HFFc6 (cell line): ENCODE results near the gene MRM2. TPM values are rescaled to one million over a fixed set of nuclear protein-coding genes. Genes with fewer than 3 reads are reported as not detected.

Experiments used
- DNase-seq: peaks from one replicate; pipeline ENCODE4 v3.0.0-alpha.2; 2018
- H3K27ac Mint-ChIP-seq: 2 replicates; pipeline ENCODE4 v1.8.0; 2020; ENCODE audit warnings: mild to moderate bottlenecking, mixed read lengths
- H3K27me3 Mint-ChIP-seq: 2 replicates; pipeline ENCODE4 v1.8.0; 2021; ENCODE audit warnings: mild to moderate bottlenecking, moderate library complexity, mixed read lengths; ENCODE audit not compliant: insufficient read depth
- H3K36me3 Mint-ChIP-seq: 2 replicates; pipeline ENCODE4 v1.8.0; 2021; ENCODE audit warnings: low read depth, mixed read lengths
- H3K4me1 Mint-ChIP-seq: 2 replicates; pipeline ENCODE4 v1.8.0; 2020; ENCODE audit warnings: low read depth, mixed read lengths
- H3K4me3 Mint-ChIP-seq: 2 replicates; pipeline ENCODE4 v1.8.0; 2020; ENCODE audit warnings: mild to moderate bottlenecking, moderate library complexity, mixed read lengths
- H3K9me3 Mint-ChIP-seq: 2 replicates; pipeline ENCODE4 v1.8.0; 2020; ENCODE audit warnings: mild to moderate bottlenecking, mixed read lengths
- CTCF ChIP-seq: fragments of 200-600 bp; sonication (generic); IDR thresholded peaks from 2 replicates; pipeline ENCODE4 v1.5.0; 2021; ENCODE audit warnings: antibody characterized with exemption, mild to moderate bottlenecking
- total RNA-seq, 6 experiments: library from RNA; stranded (reverse); fragmentation: NEBNext Ultra II Directional; extraction: Animal tissue kit (Norgen Biotek cat#: 25700); gene quantifications; 2 replicates in 1 of 6; 3 replicates in 5 of 6; pipeline ENCODE4 v1.2.3, GENCODE V29; 2021

The MRM2 gene
- total RNA-seq, 6 experiments from 2014 or later = 25.9 to 30.5 (median 27.5) TPM

GRCh38 chr7:2200584-2200980 is 41.4 kb downstream of the MRM2 start:
- Mint-ChIP-seq H3K36me3 (peaks cover 9% of the 10 kb centered on the region; the same call in 1 of the 2 replicates), H3K9me3 (no peaks in the 10 kb centered on the region), H3K4me1 (peaks cover 19% of the 10 kb centered on the region), H3K27ac (no peak overlapping the region), H3K27me3 (no peaks in the 10 kb centered on the region; the same call in 1 of the 2 replicates), H3K4me3 (no peak overlapping the region)
- TF ChIP-seq CTCF = no peak
- DNase-seq = no peak

GRCh38 chr7:2199956-2200583 is 41.9 kb downstream of the MRM2 start:
- Mint-ChIP-seq H3K9me3 (no peaks in the 10 kb centered on the region), H3K27me3 (no peaks in the 10 kb centered on the region; the same call in 1 of the 2 replicates), H3K4me3 (no peak overlapping the region), H3K36me3 (peaks cover 9% of the 10 kb centered on the region; the same call in 1 of the 2 replicates), H3K27ac (no peak overlapping the region), H3K4me1 (peaks cover 14% of the 10 kb centered on the region)
- no peak for TF ChIP-seq CTCF
- no peak for DNase-seq

- H3K4me1 Mint-ChIP-seq = peaks cover 8% of the 10 kb centered on the region; the same call in 1 of the 2 replicates
Observed at GRCh38 chr7:2199528-2199927, 42.5 kb downstream of the MRM2 start.

GRCh38 chr7:2198760-2199159 is 43.2 kb downstream of the MRM2 start:
- Mint-ChIP-seq H3K4me1 (peaks cover under 1% of the 10 kb centered on the region; the same call in 1 of the 2 replicates), H3K36me3 (peaks cover 9% of the 10 kb centered on the region; the same call in 1 of the 2 replicates), H3K4me3 (no peak overlapping the region), H3K27ac (no peak overlapping the region), H3K9me3 (no peaks in the 10 kb centered on the region), H3K27me3 (no peaks in the 10 kb centered on the region; the same call in 1 of the 2 replicates)
- DNase-seq = no peak
- no peak for TF ChIP-seq CTCF

More at GRCh38 chr7:2199528-2199927, 42.5 kb downstream of the MRM2 start:
- DNase-seq = no peak
- H3K36me3 Mint-ChIP-seq = peaks cover 9% of the 10 kb centered on the region; the same call in 1 of the 2 replicates
- no peak overlapping the region for H3K27ac Mint-ChIP-seq
- H3K27me3 Mint-ChIP-seq = no peaks in the 10 kb centered on the region; the same call in 1 of the 2 replicates
- H3K9me3 Mint-ChIP-seq = no peaks in the 10 kb centered on the region
- no peak overlapping the region for H3K4me3 Mint-ChIP-seq
- no peak for TF ChIP-seq CTCF

GRCh38 chr7:2198206-2198605 is 43.8 kb downstream of the MRM2 start:
- H3K27ac Mint-ChIP-seq = no peak overlapping the region

More at GRCh38 chr7:2198206-2198605, 43.8 kb downstream of the MRM2 start:
- TF ChIP-seq CTCF = no peak
- no peak for DNase-seq
- H3K9me3 Mint-ChIP-seq = no peaks in the 10 kb centered on the region
- H3K4me1 Mint-ChIP-seq = no peaks in the 10 kb centered on the region
- H3K27me3 Mint-ChIP-seq = no peaks in the 10 kb centered on the region; the same call in 1 of the 2 replicates
- H3K36me3 Mint-ChIP-seq = peaks cover 9% of the 10 kb centered on the region; the same call in 1 of the 2 replicates
- H3K4me3 Mint-ChIP-seq = no peak overlapping the region
